Natural killer cell (primary cell): ENCODE measurements around the gene MYO15B. TPM values are rescaled to one million over a fixed set of nuclear protein-coding genes. Genes with fewer than 3 reads are reported as not detected.

Source experiments
- ATAC-seq, 3 donors: fragments of 150-1000 bp in 2 of 3; fragments of 200-7000 bp in 1 of 3; cut with Tn5 transposase; 1 replicate in 1 of 3; 2 replicates in 2 of 3; pipeline ENCODE4 v1.10.0; 2021; ENCODE audit warnings: mild to moderate bottlenecking in 2 of 3, moderate library complexity in 2 of 3
- DNase-seq, 2 donors: peaks; one replicate each; pipeline versions ENCODE4 v3.0.0 to v3.0.0-alpha.2; 2013 to 2021; ENCODE audit warnings: mixed read lengths in 1 of 2
- H3K27ac ChIP-seq: one replicate; pipeline ENCODE4 v1.5.1; 2013; ENCODE audit warnings: mild to moderate bottlenecking, low read length
- H3K27me3 ChIP-seq: one replicate; pipeline ENCODE4 v1.6.1; 2013; ENCODE audit warnings: low read length; ENCODE audit not compliant: control insufficient read depth, insufficient read depth
- H3K36me3 ChIP-seq: one replicate; pipeline ENCODE4 v1.6.1; 2013; ENCODE audit warnings: low read length; ENCODE audit not compliant: control insufficient read depth, insufficient read depth
- H3K4me1 ChIP-seq: one replicate; pipeline ENCODE4 v1.6.1; 2013; ENCODE audit warnings: low read length; ENCODE audit not compliant: control insufficient read depth, insufficient read depth
- H3K4me3 ChIP-seq: one replicate; pipeline ENCODE4 v1.5.1; 2013; ENCODE audit warnings: low read length
- H3K9me3 ChIP-seq: one replicate; pipeline ENCODE4 v1.6.1; 2013; ENCODE audit warnings: low read length; ENCODE audit not compliant: control insufficient read depth, insufficient read depth
- H3K27ac Mint-ChIP-seq, 2 donors: one replicate each; pipeline ENCODE4 v1.8.0; 2022; ENCODE audit warnings: mild to moderate bottlenecking in 2 of 2, mixed read lengths in 2 of 2, moderate library complexity in 1 of 2
- H3K27me3 Mint-ChIP-seq, 2 donors: one replicate each; pipeline ENCODE4 v1.8.0; 2022; ENCODE audit warnings: low read depth in 2 of 2, mixed read lengths in 2 of 2
- H3K36me3 Mint-ChIP-seq: one replicate; pipeline ENCODE4 v1.8.0; 2022; ENCODE audit warnings: mixed read lengths
- H3K4me1 Mint-ChIP-seq, 2 donors: one replicate each; pipeline ENCODE4 v1.8.0; 2022; ENCODE audit warnings: mixed read lengths in 2 of 2
- H3K4me3 Mint-ChIP-seq: one replicate; pipeline ENCODE4 v1.8.0; 2022; ENCODE audit warnings: mild to moderate bottlenecking, moderate library complexity, mixed read lengths
- H3K9me3 Mint-ChIP-seq, 2 donors: one replicate each; pipeline ENCODE4 v1.8.0; 2022; ENCODE audit warnings: mixed read lengths in 2 of 2
- CTCF ChIP-seq: fragments of 200-600 bp; IDR thresholded peaks from one replicate; pipeline ENCODE4 v1.8.0; 2022; ENCODE audit warnings: antibody characterized with exemption
- WGBS: methylation state at CpG from one replicate; pipeline ENCODE4 v1.1.7; 2013; ENCODE audit warnings: missing lambda C conversion rate; ENCODE audit not compliant: insufficient coverage; 5-methylcytosine and 5-hydroxymethylcytosine counted together
- intact Hi-C: fragments of 100-400 bp; cut with micrococcal nuclease; formaldehyde crosslinking; loops from one replicate; pipeline ENCODE4 v1.14.2; 2022
- total RNA-seq, 4 donors: library from RNA; stranded (reverse); fragments of 120-200 nt in 1 of 4; gene quantifications; one replicate each; pipeline versions ENCODE4 v1.2.3 to v1.2.4, GENCODE V29; 2013 to 2022

The MYO15B gene
- total RNA-seq, 3 donors from 2014 or later (not counting 1 experiment from before 2014, with no cell fraction given) = 336 to 372 (median 339) TPM

DNA sequence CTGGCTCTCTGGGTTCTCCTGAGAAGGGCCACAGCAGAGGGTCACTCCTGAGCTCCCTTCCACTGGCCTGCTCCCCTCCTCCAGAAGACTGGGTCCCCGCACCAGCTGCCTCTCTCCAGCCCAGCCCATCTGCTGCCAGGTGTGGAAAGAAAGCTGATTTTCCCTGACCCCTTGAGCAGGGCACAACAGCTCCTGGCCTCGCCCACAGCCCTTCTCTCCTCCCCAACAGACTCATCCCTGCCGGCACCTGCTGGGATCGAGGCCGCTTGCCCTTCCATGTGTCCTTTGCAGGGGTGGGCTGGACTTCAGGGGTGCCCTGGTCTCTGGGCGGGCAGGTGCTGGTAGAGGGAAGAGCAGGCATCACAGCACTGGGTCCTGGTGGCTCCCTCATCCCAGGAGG is 40.8 kb downstream of the MYO15B start:
- H3K27me3 ChIP-seq = no peaks in the 10 kb centered on the region
- peaks cover 9% of the 10 kb centered on the region for H3K4me1 ChIP-seq
- intact Hi-C loops = no loop called here
- H3K36me3 ChIP-seq = peaks cover 22% of the 10 kb centered on the region
- Mint-ChIP-seq H3K27me3 (no peaks in the 10 kb centered on the region), H3K9me3 (no peaks in the 10 kb centered on the region), H3K27ac (peak overlapping the region in 1 of 2 donors; percentile 45), H3K4me1 (no peaks in the 10 kb centered on the region), H3K36me3 (no peaks in the 10 kb centered on the region), H3K4me3 (no peak overlapping the region)
- no peak for TF ChIP-seq CTCF
- H3K4me3 ChIP-seq = no peak overlapping the region
- no peak overlapping the region for H3K27ac ChIP-seq
- DNase-seq = no peak
- WGBS = 93% methylated on average over 6 of the region's 6 CpGs
- no peak for ATAC-seq
- H3K9me3 ChIP-seq = no peaks in the 10 kb centered on the region

GRCh38 chr17:75629157-75629556 is 41.6 kb downstream of the MYO15B start:
- DNase-seq (no peak), ATAC-seq (no peak)
- no peaks in the 10 kb centered on the region for H3K9me3 ChIP-seq
- Mint-ChIP-seq H3K27ac (no peak overlapping the region), H3K4me1 (peaks cover 0 to 5% of the 10 kb centered on the region in 2 donors), H3K36me3 (no peaks in the 10 kb centered on the region), H3K27me3 (no peaks in the 10 kb centered on the region), H3K9me3 (no peaks in the 10 kb centered on the region), H3K4me3 (no peak overlapping the region)
- TF ChIP-seq CTCF = no peak
- H3K36me3 ChIP-seq = peaks cover 21% of the 10 kb centered on the region
- WGBS = 89% methylated on average over 14 of the region's 14 CpGs
- no peak overlapping the region for H3K27ac ChIP-seq
- H3K4me1 ChIP-seq = peaks cover 16% of the 10 kb centered on the region
- intact Hi-C loops = no loop called here
- H3K4me3 ChIP-seq = no peak overlapping the region
- no peaks in the 10 kb centered on the region for H3K27me3 ChIP-seq

GRCh38 chr17:75630071-75630917 is 42.7 kb downstream of the MYO15B start:
- intact Hi-C loops = no loop called here
- Histone ChIP-seq H3K36me3 (peaks cover 15% of the 10 kb centered on the region), H3K4me1 (peaks cover 17% of the 10 kb centered on the region), H3K27ac (no peak overlapping the region), H3K27me3 (no peaks in the 10 kb centered on the region), H3K9me3 (no peaks in the 10 kb centered on the region), H3K4me3 (no peak overlapping the region)
- no peak for ATAC-seq
- no peaks in the 10 kb centered on the region for H3K27me3 Mint-ChIP-seq
- no peak for DNase-seq
- no peak overlapping the region for H3K27ac Mint-ChIP-seq
- no peak overlapping the region for H3K4me3 Mint-ChIP-seq
- no peak for TF ChIP-seq CTCF
- no peaks in the 10 kb centered on the region for H3K36me3 Mint-ChIP-seq
- no peaks in the 10 kb centered on the region for H3K9me3 Mint-ChIP-seq
- peaks cover 0 to 5% of the 10 kb centered on the region in 2 donors for H3K4me1 Mint-ChIP-seq
- WGBS = 92% methylated on average over 25 of the region's 26 CpGs

DNA sequence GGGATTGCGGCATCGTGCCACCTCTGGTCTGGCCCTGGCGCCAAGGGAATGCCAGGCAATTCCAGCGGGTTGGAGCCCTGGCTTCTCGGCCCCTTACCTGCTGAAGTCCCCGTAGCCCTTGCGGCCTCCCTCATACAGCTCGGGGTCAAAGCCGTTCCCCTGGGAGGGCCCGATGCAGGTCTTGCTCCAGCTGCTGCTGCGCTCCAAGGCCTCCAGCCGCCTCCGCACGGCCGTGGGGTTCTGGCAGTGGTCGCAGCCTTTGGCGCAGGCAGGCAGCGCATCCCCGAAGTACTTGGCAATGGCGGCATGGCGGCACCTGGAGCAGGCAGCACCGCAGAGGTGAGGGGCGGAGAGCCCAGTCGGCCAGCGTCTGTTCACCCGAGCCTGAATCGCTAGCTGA is 43.8 kb downstream of the MYO15B start:
- H3K36me3 Mint-ChIP-seq = no peaks in the 10 kb centered on the region
- no peaks in the 10 kb centered on the region for H3K27me3 ChIP-seq
- peaks cover 17% of the 10 kb centered on the region for H3K4me1 ChIP-seq
- H3K27ac Mint-ChIP-seq = no peak overlapping the region
- intact Hi-C loops = no loop called here
- no peak overlapping the region for H3K4me3 ChIP-seq
- H3K27me3 Mint-ChIP-seq = no peaks in the 10 kb centered on the region
- ATAC-seq (no peak), DNase-seq (no peak)
- no peaks in the 10 kb centered on the region for H3K9me3 Mint-ChIP-seq
- no peaks in the 10 kb centered on the region for H3K9me3 ChIP-seq
- TF ChIP-seq CTCF = no peak
- no peak overlapping the region for H3K4me3 Mint-ChIP-seq
- no peak overlapping the region for H3K27ac ChIP-seq
- WGBS = 95% methylated on average over 27 of the region's 27 CpGs
- H3K4me1 Mint-ChIP-seq = peaks cover 0 to 5% of the 10 kb centered on the region in 2 donors
- peaks cover 8% of the 10 kb centered on the region for H3K36me3 ChIP-seq
